AML-193 (cell line): ENCODE measurements around the gene ATP5F1D.
"Not testable (repeated sequence)": the region's sequence is repeated elsewhere in the genome, so short reads cannot be mapped to it uniquely, and the experiment has no call there.

Experiments
- DNase-seq, 2 experiments: peaks; one replicate each; lab custom pipeline; 2025; lab: John Stamatoyannopoulos, UW

The ATP5F1D gene

DNA sequence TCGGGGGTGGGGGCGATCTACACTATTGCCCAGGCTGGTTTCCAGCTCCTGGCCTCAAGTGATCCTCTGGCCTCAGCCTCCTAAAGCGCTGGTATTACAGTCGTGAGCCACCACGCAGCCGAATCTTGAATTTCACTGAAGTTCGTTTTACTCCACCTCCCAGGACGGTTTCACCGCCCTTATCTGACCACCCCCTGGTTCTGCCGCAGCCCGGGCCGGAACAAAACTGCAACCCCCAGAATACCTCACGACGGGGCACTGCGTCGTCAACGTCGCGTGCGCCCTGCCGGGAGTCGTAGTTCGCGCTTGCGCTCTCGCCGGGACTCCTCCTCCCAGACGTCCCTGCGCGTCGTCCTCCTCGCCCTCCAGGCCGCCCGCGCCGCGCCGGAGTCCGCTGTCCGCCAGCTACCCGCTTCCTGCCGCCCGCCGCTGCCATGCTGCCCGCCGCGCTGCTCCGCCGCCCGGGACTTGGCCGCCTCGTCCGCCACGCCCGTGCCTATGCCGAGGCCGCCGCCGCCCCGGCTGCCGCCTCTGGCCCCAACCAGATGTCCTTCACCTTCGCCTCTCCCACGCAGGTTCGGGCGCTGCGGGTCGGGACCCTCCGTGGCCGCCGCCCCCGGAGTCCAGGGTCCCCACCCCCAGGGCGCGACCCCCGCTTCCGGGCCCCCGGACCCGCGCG is at the start of gene ATP5F1D:
TSS of gene ATP5F1D (plus strand) at position 335 of the 679 bp plus-strand sequence. CDS start at position 435, 100 bp downstream.
- peak; percentile 86 to 90 for DNase-seq

DNA sequence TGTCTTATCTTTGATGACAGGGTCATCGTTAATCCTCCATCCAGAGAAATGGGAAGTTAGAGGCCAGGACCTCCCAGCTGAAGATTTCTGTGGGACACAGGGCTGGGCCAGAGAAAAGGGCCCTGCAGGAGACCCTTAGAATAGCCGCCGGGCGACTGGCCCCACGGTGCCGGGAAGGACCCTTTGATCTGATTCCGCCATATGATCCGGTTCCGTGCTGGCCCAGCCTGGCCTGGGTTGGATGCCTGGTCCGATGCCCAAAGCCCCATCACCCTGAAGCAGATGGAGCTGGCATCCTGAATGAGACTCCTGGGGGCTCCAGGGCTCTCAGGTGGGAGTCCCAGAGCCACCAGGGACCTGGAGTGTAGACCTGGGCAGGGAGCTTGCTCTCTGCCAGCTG is 42.0 kb upstream of the ATP5F1D start:
- no peak for DNase-seq

DNA sequence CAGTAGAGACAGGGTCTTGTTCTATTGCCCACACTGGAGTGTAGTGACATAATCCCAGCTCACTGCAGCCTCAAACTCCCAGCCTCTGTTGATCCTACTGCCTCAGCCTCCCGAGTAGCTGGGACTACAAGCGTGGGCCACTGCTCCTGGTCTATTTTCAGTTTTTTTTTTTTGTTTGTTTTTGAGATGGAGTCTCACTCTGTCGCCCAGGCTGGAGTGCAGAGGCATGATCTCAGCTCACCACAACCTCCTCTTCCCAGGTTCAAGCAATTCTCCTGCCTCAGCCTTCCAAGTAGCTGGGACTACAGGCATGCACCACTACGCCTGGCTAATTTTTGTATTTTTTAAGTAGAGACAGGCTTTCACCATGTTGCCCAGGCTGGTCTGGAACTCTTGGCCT is 40.9 kb upstream of the ATP5F1D start:
- not testable (repeated sequence) for DNase-seq

DNA sequence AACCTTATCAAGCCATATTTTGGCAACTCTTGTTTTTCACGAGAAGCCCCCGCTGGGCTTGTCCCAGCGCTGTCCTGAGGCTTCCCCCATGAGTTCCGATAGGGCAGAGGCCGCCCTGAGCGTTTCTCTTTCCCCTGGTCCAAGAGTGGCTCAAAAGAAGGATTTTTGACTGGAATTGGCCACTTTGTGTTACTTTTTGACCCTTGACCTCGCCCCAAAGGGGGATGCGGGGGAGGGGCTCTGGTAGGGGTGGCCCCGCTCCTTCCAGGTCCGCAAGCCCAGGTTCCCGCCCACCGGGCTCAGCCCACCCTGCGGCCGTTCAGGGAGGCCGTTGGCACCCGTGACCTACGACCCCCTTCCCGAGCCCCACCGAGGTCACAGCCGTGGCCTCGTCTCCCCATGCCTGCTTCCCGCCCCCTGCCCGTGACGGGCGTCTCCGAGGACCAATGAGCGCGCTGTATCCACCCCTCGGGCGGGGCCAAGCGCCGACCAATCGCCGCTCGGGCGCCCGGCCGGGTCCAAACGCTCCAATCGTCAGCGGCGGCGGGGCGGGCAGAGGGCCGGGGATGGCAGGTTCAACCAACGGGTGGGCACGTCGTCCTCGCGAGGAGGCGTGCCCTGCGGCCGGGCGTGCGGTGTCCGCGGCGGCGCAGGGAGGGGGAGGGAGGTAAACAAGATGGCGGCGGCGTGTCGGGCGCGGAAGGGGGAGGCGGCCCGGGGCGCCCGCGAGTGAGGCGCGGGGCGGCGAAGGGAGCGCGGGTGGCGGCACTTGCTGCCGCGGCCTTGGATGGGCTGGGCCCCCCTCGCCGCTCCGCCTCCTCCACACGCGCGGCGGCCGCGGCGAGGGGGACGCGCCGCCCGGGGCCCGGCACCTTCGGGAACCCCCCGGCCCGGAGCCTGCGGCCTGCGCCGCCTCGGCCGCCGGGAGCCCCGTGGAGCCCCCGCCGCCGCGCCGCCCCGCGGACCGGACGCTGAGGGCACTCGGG is 36.1 kb upstream of the ATP5F1D start, which contains the start of gene STK11:
TSS of gene STK11 (plus strand) at position 665 of the 986 bp plus-strand sequence. CDS start 1,136 bp downstream, outside the sequence.
- DNase-seq = peak; percentile 92 to 93

DNA sequence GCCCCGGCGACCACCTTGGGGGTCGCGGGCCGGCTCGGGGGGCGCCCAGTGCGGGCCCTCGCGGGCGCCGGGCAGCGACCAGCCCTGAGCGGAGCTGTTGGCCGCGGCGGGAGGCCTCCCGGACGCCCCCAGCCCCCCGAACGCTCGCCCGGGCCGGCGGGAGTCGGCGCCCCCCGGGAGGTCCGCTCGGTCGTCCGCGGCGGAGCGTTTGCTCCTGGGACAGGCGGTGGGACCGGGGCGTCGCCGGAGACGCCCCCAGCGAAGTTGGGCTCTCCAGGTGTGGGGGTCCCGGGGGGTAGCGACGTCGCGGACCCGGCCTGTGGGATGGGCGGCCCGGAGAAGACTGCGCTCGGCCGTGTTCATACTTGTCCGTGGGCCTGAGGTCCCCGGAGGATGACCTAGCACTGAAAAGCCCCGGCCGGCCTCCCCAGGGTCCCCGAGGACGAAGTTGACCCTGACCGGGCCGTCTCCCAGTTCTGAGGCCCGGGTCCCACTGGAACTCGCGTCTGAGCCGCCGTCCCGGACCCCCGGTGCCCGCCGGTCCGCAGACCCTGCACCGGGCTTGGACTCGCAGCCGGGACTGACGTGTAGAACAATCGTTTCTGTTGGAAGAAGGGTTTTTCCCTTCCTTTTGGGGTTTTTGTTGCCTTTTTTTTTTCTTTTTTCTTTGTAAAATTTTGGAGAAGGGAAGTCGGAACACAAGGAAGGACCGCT is 35.2 kb upstream of the ATP5F1D start:
- DNase-seq = no peak

DNA sequence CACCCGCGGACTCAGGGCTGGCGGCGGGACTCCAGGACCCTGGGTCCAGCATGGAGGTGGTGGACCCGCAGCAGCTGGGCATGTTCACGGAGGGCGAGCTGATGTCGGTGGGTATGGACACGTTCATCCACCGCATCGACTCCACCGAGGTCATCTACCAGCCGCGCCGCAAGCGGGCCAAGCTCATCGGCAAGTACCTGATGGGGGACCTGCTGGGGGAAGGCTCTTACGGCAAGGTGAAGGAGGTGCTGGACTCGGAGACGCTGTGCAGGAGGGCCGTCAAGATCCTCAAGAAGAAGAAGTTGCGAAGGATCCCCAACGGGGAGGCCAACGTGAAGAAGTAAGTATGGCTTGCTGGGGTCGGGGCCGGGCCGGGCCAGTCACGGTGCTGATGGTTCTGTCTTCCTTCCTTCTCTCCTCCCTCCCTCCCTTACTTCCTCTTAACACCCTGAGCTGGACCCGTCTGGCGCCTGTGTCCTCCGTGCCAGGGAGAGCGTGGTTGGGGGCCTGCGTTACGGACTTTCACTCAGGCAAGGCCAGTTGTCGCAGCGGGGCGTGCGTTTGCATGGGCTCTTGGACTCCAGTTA is 34.6 kb upstream of the ATP5F1D start:
- DNase-seq = peak; percentile 30 to 44

DNA sequence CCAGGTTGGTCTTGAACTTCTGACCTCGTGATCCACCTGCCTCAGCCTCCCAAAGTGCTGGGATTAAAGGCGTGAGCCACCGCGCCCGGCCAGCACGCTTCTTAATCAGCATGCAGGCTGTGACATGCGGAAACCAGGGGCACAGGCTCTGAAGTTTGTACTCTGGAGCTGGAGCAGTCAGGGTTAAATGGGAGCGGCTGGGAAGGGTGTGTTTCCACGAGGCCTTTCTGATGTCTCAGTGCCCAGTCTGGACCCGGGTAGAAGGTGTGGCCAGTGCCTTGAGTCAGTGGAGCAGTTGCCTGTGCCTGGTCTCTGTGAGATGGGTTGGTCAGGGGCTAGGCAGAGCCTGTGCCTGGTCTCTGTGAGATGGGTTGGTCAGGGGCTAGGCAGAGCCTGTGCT is 32.7 kb upstream of the ATP5F1D start:
- DNase-seq = not testable (repeated sequence)

DNA sequence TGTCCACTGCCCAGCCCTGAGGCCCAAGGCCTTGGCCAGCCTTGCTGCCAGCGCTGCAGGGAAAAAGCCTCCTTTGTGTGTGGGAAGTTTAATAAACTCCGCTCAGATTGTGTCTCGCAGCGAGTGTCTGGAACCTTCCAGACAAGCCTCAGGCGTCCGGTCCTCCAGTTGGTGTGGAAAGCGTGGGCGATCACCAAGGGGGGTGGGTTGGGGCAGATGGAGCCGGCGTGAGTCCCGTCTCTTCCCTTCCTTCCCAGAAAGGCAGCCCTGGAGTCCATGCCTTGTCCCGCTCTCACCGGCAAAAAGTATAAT is 31.4 kb upstream of the ATP5F1D start:
- DNase-seq = no peak

DNA sequence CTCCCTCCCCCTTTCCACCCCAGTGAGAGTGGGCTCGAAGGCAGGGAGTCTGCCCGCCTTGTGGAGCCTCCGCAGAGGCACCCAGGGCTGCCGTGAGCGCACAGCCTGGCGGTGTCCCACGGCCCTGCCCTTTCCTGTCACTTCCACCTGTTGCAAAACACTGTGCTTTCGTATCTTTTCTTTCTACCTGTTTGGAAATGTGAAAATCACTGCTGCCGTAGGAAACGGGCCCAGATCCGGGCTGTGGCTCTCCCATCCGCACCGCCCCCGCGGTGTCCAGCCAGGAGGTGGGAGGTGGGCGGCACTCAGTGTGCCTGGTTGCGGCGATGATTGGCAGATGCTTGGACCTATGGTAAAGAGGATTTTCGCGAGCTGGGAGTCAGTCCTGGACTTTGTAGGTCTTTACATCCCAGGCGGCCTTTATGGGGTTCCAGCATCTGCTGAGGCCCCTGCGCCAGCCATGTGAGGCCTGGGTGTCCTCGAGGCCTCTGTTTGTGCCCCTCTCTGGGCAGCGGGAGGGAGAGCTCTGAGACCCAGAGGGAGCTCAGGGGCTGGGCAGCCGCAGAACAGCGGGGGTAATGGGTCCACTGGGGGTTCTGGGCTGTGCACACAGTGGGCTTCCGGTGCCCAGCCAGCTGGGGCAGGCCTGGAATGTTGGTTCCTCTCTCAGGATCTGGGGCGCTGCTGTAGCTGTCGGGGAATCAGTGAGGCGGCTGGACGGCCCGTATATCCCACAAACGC is 29.9 kb upstream of the ATP5F1D start:
- no peak for DNase-seq

DNA sequence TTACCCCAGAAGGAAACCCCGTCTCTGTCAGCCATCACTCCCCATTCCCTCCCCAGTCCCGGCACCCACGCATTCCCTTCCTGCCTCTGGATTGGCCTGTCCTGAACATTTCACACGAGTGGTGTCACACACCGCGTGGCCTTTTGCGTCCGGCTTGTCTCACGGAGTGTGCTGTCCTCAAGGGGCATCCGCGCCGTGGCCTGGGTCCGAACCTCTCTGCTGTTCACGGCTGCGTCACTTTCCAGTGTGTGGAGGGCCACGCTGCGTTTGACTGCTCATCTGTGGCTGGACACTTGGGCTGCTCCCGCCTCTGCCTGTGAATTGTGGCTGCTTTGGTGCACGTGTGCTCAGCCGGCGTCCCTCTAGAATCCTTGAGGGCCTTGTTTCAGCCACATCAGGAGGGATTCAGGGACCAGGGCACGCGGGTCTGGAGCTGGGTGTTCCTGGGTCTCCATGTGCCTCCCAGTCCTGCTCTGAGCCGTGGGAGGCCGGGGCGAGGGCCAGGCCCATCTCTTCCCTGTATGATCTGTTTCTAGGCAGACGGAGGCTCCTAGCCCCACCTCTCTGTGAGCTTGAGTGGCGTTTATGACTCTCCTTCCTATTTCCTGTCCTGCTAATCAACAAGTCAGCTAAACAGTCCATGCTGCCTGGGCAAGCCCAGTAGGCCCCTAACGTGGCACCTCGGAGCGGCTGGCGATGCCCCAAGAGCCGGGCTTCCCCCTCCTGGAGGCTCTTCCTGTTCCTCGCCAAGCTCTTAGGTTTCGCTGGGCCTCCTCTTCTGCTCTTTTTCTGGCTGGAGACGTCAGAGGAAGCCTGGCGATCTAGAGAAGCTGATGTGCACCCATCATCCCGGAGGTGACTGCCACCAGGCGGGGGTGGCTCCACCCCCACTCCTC is 27.9 kb upstream of the ATP5F1D start:
- DNase-seq = no peak

DNA sequence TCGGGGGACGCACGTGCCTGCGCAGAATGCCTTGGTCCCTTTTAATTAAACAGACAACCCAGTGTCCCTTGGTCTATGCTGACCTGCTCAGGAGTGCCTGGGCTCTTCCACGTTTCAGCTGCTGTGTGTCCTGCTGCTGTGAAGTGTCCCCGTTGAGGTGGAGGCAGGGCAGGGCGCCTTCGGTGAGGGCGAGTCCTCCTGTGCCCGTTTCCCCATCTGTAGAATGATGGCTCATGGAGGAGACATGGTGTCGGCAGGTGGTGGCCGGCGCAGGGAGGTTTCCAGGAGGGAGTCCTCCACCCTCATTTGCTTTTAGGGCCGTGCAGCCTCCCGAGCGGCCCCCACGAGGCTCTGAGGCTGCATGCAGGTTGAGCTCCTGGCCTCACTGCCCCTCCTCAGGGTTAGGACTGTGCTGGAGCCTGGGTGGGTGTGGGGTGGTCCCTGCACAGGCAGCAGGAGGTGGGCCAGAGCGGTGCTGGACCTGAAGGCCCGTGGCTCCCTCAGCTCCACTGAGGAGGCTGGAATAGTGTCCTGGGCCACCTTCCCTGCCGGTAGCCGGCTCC is 27.2 kb upstream of the ATP5F1D start:
- DNase-seq = no peak

DNA sequence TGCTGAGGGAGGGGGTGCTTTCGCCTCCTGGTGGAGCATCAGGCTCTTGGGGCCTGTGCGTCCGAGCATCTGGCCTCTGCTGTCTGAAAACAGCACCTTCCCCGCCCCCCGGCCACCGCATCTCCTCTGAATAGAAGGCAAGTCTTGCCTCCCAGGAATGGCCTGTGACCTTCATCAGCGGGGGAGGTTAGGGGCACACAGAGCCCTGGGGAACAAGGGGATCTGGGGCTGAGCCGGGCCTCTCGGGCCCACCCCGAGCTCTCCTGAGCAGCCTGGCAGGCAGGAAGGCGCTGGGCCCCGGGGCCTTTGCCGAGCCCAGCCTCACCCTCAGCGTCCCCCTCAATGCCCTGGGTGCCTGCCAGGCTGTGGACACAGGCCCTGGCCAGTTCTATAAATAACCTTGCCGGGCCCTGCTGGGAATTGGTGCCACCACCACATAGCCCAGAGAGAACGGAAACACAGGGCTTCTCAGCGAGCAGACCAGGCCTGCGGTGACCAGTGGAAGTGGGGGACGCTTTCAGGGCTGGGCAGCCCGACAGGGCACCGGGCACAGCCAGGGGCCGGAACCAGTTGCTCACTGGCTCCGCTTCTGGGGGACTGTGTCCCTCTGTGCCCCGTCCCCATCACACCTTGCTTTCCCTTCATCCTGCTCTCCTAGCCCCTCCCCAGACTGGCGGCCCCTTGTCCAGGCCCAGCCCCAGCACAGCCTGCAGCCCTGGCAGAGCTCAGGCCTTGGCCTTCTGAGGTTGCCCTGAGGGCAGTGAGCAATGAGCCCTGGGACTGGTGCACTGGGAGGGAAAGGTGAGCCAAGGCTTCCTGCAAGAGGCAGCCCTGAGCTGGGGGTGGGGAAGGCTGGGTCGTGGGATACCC is 26.5 kb upstream of the ATP5F1D start:
- no peak for DNase-seq

DNA sequence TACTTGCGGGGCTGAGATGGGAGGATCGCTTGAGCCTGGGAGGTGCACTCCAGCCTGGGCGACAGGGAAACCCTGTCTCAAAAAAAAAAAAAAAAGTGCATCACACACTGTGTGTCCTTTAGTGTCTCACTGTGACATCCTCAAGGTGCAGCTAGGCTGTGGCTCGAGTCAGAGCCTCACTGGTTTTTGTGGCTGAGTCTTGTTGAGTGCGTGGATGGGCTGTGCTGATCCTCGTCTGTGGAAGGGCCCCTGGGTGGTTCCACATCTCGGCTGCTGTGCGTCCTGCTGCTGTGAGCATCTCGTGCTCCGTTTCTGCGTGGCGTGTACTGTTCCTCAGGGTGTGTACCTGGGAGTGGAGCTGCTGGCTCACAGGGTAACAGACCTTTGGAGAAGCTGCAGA is 24.8 kb upstream of the ATP5F1D start:
- DNase-seq = no peak

DNA sequence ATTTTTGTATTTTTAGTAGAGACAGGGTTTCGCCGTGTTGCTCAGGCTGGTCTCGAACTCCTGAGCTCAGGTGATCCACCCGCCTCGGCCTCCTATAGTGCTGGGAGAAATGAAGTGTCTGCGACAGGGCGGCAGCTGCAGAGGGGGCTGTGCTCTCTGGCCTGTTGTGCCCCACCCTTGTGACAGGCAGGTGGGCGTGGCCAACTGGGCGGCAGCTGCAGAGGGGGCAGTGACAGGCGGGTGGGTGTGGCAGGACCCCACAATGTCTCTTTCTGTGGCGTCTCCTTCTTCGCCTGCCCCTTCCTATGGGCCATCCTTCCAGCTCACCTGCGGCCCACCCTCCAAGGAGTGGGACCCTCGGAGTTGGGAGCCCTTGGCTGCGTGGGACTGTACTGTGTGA is 24.2 kb upstream of the ATP5F1D start:
- DNase-seq = no peak

DNA sequence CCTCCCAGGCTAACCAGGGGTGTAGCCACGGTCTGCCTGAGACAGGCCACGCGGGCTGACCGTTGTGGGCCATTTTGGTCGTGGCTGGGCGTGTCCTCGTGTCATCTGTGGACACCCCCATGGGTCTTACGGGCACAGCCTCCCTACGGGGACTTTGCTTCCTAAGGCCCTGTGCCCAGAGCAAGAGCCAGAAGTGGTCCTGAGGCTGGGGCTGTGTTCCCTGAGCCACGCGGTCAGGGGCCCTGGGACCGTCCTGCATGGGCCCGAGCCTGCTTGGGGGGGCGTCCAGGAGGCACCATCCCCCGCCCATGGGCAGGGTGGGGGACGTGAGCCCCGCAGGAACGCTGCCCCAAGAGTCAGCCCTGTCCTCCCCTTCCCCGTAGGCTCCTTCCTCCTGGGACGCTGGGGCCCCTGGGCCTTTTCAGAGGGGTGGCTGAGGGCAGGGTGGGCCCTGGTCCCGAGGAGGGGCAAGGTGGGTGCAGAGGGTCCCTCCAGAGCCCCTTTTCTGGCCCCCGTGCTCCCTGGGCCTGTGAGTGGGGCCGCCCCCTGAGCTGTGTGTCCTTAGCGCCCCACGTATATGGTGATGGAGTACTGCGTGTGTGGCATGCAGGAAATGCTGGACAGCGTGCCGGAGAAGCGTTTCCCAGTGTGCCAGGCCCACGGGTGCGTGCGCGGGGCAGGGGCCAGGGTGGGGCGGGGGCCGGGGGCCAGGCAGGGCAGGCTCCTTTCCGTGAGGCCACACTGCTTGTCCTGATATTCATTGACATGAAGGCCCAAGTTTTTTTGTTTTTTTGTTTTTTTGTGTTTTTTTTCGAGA is 22.6 kb upstream of the ATP5F1D start:
- DNase-seq = no peak

DNA sequence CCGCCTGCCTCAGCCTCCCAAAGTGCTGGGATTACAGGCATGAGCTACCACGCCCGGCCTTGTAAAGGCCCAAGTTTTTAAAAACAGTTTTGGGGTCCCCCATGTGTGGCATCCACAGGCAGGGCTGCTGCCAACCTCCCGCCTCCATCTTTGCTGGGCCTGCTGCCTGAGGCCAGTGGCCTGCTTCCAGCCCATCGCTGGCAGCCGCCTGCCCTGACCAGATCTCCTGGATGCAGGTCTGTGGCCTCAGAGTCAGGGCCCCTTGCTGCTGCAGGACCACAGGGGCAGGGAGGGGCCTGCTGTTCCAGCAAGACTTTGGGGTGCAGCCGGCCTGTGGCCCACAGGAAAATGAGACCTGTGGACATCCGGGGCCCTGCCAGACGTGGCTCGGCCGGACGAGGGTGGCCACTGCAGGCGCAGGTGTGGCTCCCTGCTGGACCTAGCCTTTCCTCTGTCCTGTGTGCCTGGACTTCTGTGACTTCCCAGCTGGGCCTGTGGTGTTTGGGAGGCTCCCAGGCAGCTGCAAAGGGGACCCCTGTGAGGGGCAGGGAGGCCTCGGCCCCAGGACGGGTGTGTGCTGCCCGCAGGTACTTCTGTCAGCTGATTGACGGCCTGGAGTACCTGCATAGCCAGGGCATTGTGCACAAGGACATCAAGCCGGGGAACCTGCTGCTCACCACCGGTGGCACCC is 21.6 kb upstream of the ATP5F1D start:
- no peak for DNase-seq

DNA sequence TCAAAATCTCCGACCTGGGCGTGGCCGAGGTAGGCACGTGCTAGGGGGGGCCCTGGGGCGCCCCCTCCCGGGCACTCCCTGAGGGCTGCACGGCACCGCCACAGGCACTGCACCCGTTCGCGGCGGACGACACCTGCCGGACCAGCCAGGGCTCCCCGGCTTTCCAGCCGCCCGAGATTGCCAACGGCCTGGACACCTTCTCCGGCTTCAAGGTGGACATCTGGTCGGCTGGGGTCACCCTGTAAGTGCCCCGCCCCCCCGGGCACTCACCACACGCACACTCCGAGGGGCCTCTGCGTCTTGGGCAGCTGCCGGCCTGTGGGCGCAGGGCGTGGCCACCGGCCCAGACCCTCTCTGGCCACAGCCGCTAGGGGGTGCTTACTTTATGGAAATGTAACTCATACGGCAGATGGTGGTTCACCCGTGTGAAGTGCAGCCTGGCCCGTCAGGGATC is 21.0 kb upstream of the ATP5F1D start:
- DNase-seq = no peak
